Stimulated activated CD4-positive, alpha-beta T cell treated with anti-CD3 and anti-CD28 coated beads, Interleukin-12 subunit alpha, Interleukin-12 subunit beta, amount 100 ng/mL, for 48 hours (primary cell): ENCODE data around the gene GTPBP2.

ENCODE experiments used
- DNase-seq, 3 donors: peaks; one replicate each; pipeline ENCODE4 v3.0.0-alpha.2; 2020; ENCODE audit warnings: low read depth in 2 of 3, low spot score in 1 of 3

The GTPBP2 gene

GRCh38 chr6:43578748-43579147 lies 50.3 kb downstream of the GTPBP2 start:
- DNase-seq: no peak

- peak; percentile 79 to 89 (median 81) for DNase-seq
Measured at GRCh38 chr6:43575772-43576551, 53.1 kb downstream of the GTPBP2 start, which contains the start of the genes POLH and XPO5. TSS of gene POLH (plus strand) at chr6:43576185. CDS start at chr6:43582320, 6,135 bp downstream. TSS of gene XPO5 (minus strand) at chr6:43576038. CDS start at chr6:43575864, 174 bp downstream.

- DNase-seq: peak in 2 of 3 donors; percentile 15 to 43
Measured at GRCh38 chr6:43575105-43575771, 53.8 kb downstream of the GTPBP2 start.

GRCh38 chr6:43572015-43572414 lies 57.0 kb downstream of the GTPBP2 start:
- no peak for DNase-seq

GRCh38 chr6:43570876-43571441 lies 58.1 kb downstream of the GTPBP2 start:
- no peak for DNase-seq
